GM19193 (cell line): Measurements from ENCODE around the gene KIF1B.

Experiments
- POLR2A ChIP-seq: IDR thresholded peaks from 4 replicates; pipeline ENCODE4 v1.6.1; 2011; ENCODE audit not compliant: insufficient read depth, insufficient read length; ENCODE audit errors: extremely low read depth

The KIF1B gene

GRCh38 chr1:10209905-10210810 is at the start of gene KIF1B:
TSS of gene KIF1B (plus strand) at chr1:10210570. CDS start at chr1:10232329, 21,759 bp downstream.
- peak; percentile 68 for TF ChIP-seq POLR2A

GRCh38 chr1:10160907-10161490 is 49.4 kb upstream of the KIF1B start:
- no peak for TF ChIP-seq POLR2A

GRCh38 chr1:10161541-10162290 is 48.7 kb upstream of the KIF1B start:
- TF ChIP-seq POLR2A: no peak

- TF ChIP-seq POLR2A: no peak
Measured at GRCh38 chr1:10168912-10169514, 41.4 kb upstream of the KIF1B start.

DNA sequence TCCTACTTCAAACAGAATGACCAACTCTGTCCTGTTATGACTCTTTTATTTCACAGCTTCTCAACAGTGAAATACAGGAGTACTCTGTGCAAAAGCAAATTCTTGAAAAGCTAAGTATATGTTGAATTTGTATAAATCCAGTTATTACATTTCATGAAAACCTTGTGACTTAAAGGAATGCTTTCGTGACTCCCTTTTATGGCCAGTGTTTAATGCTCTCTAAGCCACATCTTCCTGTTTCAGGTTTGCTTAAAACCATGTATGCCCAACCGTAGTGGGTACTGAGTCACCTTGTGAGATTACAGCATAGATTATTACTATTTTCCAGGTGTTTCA is 40.2 kb upstream of the KIF1B start:
- TF ChIP-seq POLR2A: no peak

DNA sequence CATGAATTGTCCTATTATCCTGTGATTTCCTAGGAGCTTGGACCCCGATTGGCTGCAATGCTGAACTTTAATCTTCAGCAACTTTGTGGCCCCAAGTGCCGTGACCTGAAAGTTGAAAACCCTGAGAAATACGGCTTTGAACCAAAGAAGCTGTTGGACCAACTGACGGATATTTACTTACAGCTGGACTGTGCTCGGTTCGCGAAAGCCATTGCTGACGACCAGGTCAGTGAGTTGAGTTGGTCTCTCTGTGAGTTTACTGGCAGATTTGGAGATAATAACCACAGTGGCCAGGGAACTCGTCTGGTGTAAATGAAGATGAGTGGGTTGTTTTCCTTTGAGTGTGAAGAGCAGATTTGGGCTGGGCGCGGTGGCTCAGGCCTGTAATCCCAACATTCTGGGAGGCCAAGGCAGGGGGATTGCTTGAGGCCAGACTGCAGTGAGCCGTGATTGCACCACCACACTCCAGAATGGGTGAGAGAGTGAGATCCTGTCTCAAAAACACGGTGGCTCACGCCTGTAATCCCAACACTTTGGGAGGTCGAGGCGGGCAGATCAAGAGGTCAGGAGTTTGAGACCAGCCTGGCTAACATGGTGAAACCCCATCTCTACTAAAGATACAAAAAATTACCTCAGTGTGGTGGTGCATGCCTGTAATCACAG is 39.1 kb upstream of the KIF1B start:
- TF ChIP-seq POLR2A: no peak

GRCh38 chr1:10171995-10172669 is 38.2 kb upstream of the KIF1B start:
- no peak for TF ChIP-seq POLR2A

GRCh38 chr1:10173582-10173981 is 36.8 kb upstream of the KIF1B start:
- no peak for TF ChIP-seq POLR2A

- no peak for TF ChIP-seq POLR2A
Measured at GRCh38 chr1:10177876-10178275, 32.5 kb upstream of the KIF1B start.

GRCh38 chr1:10178597-10179405 is 31.6 kb upstream of the KIF1B start:
- no peak for TF ChIP-seq POLR2A

- TF ChIP-seq POLR2A: no peak
Measured at GRCh38 chr1:10179406-10180091, 30.8 kb upstream of the KIF1B start.

DNA sequence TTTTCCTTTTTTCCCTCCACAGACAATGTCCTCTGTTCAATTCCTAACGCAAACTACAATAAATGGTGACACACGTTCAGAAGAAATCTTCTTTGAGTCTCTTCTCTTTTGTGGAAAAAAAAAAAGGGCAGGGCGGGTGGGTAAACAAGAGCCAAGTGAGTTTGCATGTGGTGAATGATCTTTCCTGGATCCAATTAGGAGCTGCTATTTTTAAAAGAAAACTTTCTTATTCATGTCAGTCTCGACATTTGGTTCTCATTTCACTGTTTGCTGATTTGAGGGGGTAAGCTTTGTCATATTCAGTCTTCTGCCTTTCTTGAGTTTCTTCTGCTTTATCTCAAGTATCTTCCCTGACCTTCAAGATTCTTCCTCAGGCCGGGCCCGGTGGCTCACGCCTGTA is 29.2 kb upstream of the KIF1B start:
- TF ChIP-seq POLR2A: no peak

- no peak for TF ChIP-seq POLR2A
Measured at GRCh38 chr1:10185759-10186158, 24.6 kb upstream of the KIF1B start.
